HG03558 (cell line): ENCODE data around the gene SH3RF1.

Experiments
- ATAC-seq: cut with Tn5 transposase; IDR thresholded peaks from one replicate; pipeline ENCODE4 v1.9.1; 2021; ENCODE audit warnings: moderate number of reproducible peaks; ENCODE audit not compliant: unreplicated experiment; ENCODE audit errors: extremely low read depth

SH3RF1 gene

DNA sequence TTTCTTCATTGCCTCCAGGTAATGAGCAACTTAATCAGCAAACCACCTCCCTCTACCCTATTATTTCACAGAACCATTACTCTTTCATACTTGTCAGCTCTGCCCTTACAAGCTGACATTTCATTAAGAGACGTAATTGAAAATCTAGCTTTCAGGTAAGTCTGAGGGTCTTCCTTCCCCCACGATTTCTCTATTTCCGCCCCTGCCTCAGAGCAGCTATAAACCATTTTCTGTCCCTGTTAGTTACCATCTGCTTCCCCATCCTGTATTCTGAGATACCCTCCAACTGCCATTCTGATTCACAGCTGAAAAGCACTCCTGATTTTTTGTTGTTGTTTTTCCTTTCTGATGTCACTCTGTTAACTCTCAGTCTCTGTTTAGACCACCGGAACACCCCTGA, 37.1 kb downstream of the SH3RF1 start:
- no peak for ATAC-seq

DNA sequence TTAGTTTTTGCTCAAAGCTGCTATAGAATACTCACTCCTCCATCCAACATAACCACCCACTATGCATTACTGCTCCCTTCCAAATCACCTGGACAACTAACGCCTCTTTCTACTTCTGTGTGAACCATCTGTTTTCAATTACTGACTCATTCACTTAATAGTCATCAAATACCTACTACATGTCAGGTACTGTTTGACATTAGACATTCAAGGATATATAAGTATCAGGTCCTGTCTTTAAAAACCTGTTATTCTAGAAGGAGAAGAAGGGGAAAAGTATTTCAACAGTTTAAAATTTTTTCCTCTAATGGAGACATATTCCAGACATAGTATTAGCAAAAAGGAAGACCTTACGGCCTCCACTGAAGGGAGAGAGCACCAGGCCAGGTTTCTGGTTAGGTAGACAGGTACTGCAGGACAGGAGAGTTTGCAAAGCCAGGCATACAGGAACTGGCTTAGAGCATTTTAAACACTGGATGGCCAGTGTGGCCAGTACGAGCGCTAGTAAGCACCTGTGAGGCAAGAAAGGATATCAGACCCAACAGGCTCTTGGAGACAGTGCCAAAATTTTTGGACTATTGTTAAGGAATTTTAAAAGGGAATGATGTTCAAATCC, 39.0 kb downstream of the SH3RF1 start:
- ATAC-seq, result no peak

GRCh38 chr4:169229571-169230028, 41.2 kb downstream of the SH3RF1 start:
- no peak for ATAC-seq

GRCh38 chr4:169228076-169228475, 42.7 kb downstream of the SH3RF1 start:
- ATAC-seq, result no peak

GRCh38 chr4:169226565-169226964, 44.2 kb downstream of the SH3RF1 start:
- no peak for ATAC-seq

- no peak for ATAC-seq
Observed at GRCh38 chr4:169225812-169226211, 44.9 kb downstream of the SH3RF1 start.

DNA sequence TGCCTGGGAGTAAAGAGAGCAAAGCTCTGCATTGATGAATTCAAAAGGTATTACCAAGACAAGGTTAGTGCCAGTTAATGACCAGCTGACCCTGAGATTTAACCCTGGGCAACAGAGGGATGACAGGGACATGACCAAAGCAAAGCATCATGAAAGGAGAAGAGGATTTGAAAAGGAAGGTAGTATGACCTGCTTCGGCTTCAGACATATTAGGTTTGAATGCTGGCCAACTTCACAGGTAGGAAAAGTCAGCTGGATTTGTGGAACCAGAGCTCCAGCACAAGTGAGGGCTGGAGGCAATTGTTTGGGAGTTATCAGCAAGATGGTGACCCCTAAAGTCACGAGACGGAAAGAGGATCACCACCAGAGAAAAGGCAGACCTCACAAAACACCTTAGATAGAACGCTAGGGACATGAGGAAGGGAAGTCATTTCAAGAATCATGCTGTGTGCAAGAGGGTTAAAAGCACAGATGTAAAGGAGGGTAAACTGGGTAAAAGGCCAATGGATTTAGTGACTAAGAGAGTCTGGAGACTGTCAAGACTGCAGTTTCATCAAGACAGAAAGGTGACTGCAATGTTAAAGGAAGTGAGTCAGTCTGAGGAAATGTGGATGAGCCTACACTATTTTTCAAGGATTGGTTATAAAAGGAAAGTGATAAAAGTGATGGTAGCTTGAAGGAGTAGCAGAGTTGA, 45.6 kb downstream of the SH3RF1 start:
- no peak for ATAC-seq

GRCh38 chr4:169222761-169223160, 48.0 kb downstream of the SH3RF1 start:
- no peak for ATAC-seq

DNA sequence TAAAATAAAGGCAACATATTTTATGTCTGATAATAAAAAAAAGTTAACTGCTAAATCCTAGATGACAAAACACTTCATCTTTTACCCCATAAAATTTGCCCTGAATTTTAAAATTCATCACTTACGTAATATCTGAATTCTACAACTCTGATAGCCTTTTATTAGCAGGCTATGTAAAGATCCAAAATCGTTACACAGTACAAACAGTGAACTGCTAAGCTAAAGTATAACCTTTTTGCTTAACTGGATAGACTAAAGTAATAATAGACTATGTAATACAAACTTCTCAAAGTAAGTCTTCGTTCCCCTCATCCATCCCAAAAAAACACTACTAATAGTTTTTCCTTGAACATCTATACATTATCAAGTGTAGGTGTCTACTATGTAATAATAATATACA, 49.1 kb downstream of the SH3RF1 start:
- no peak for ATAC-seq

DNA sequence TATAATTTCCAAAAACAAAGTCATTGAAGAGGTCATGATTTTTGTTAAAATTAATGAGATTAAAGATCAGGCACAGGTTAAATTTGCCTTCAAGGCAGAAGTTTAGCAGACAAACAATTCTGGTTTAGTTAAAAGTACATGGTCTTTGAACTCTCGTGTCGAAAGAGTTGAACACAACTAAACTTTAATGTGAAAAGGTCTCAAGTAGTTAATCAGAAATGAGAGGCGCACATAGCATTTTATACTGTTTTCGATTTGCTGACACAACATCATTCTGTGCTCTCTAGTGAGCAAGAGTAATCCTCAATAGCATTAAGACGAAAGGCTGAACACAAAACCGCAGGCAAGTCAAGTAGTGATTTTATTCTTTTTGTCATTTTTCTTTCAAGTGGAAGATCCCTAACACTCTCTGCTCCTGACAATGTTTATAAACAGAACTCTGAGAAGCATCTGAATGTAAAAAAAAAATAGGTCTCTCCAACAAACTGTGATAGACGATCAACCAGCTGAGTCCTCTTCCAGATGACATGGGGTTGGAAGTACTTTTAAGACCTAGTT, 49.8 kb downstream of the SH3RF1 start:
- no peak for ATAC-seq

DNA sequence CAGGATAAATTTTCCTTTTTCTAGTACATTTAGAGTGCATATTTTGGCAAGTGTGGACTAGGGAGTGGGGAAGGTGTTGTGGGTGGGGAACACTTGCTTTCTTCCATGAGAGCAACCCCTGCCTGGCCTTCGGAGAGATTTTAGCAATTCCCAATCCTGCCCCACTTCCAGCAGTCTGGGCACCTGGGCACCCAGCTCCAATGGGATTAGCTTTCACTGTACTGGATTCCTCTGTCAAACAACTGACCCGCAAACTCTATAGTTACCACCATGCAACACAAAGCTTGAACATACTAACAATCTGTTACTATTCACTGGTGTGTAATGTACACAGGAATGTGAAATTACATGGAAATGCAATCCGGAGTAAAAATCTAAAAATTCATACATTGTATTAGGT, 50.3 kb downstream of the SH3RF1 start:
- no peak for ATAC-seq

GRCh38 chr4:169219440-169219839, 51.3 kb downstream of the SH3RF1 start:
- no peak for ATAC-seq

DNA sequence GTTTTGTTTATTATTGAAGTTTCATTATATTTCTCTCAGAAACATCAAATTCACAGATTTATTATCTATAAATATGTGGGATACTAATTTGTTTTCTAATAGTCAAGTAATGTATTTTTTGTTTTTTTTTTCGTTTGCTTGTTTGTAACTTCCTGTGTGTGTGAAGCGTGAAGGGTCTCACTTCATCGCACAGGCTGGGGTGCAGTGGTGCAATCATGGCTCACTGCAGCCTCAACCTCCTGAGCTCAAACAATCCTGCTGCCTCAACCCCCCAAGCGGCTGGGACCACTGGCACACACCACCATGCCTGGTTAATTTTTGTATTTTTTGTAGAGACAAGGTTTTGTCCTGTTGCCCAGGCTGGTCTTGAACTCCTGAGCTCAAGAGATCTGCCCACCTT, 55.1 kb downstream of the SH3RF1 start:
- ATAC-seq, result no peak

- ATAC-seq, result no peak
Observed at GRCh38 chr4:169212981-169213380, 57.8 kb downstream of the SH3RF1 start.

DNA sequence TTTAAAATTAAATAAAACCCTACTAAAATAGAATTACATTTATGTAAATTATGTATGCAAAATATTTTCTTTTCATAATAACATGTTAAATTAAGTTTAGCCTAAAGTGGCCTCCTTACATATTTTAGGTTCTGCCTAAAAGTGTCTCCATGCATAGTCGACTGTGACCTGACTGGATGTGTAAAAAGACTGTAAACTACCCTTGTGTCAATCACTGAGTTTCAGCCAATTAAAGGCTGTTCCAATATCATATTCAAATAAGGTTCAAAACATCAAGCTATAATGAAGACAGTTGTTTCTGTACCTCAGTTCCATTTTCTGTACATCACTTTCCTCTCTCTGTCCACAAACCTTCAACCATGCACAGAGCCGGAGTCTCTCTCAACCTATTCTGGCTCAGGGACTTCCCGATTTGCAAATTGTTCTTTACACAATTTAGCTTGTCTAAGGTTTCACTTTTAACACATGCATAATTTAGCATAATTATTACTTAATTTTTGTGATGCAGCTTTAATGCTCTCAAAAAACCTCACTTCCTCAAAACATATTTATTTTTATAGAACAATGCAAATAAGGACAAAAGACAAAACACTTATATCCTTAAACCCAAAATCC, 60.1 kb downstream of the SH3RF1 start:
- peak; percentile 82 for ATAC-seq

DNA sequence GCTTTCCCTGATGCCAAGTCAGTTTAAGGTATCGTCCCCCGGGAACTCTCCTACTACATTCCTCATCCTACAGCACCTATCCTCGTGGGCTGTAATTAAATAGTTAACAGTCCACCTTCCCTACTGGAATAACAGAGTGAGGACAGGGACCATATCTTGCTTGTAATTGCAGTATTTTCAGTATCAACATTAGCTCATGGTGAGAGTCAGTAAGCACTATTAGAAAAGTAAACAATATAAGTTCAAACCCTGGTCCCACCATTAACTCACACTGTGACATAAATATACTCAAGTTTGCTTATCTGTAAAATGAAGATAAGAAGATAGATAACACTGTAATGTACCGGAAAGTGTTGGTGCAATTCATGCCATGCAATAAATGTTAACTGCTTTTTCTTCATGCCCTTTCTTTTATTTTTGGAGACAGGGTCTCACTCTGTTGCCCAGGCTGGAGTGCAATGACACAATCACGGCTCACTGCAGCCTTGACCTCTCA, 61.3 kb downstream of the SH3RF1 start:
- ATAC-seq, result no peak

GRCh38 chr4:169208516-169208915, 62.2 kb downstream of the SH3RF1 start:
- ATAC-seq, result no peak

DNA sequence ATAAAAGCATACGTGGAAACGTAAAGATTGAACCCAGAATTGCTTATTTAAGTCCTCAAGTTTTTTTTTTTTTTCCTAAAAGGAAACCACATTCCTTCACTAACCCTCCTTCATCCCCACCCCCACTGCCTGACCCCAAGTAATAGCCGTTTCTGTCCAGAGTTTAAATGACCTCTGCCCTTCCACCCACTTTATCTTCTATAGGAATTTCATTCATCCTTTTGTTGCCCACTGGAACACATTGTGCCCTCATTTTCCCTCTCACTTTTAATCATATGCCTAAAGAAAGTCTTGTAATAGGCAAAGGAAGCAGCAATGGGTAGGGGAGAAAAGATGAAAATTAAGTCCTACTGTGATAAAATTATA, 62.7 kb downstream of the SH3RF1 start:
- ATAC-seq, result no peak

DNA sequence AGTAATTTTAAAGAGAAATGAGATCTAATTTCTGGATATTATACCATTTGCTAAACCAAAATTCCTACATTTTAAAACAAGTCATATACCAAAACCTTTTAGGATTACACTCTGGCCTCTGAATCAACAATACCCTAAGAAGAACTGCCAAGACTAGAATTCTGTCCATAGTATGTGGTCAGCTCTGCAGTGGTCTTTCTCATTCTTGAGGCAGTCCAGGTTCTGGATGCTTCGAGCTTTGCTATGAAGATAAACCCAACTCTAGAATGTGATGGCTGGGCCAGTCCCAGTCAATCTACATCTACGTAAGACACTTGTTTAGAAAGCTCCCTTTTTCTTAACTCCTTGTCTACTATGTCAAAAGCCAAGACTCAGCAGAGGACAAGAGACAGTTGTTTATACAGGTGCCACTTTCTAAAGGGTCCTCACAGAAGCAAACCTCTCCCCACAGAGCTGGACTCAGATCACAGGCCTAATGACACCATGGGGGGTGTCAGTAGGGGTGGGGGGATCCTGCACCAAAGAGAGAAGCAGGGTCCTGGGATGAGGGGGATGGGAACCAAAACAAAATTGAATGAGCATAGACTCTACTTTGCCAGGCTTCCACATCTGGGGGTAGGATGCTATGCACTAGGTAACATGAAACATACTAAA, 63.2 kb downstream of the SH3RF1 start:
- ATAC-seq, result no peak

DNA sequence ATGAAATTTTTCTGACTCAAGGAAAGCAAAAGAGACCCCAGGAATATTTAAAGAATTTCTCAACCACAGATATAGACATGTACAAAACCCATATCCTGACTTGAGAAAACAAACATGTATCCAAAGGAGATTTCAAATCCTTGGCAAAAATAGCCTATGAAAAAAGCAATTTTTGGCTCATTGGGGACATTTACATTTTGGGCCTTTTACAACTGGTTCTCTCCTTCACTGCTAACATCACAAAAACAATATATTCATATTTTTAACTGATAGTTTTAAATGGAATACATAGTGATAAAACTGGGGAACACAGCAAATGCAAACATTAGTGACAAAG, 65.0 kb downstream of the SH3RF1 start:
- no peak for ATAC-seq
